Sigmoid colon (tissue), 7 donors: ENCODE data around the gene ROCK1. TPM values are rescaled to one million over a fixed set of nuclear protein-coding genes. Genes with fewer than 3 reads are reported as not detected.

Experiments
- DNase-seq: peaks from one replicate; pipeline ENCODE4 v3.0.0-alpha.2; 2019
- H3K27ac ChIP-seq, 4 donors: fragments of 200-600 bp; sonication (generic); one replicate each; pipeline ENCODE4 v1.5.1; 2016 to 2019; ENCODE audit warnings: mild to moderate bottlenecking in 1 of 4
- H3K27me3 ChIP-seq, 3 donors: fragments of 200-600 bp; sonication (generic); one replicate each; pipeline ENCODE4 v1.5.1; 2019; ENCODE audit warnings: mild to moderate bottlenecking in 1 of 3
- H3K36me3 ChIP-seq, 4 donors: fragments of 200-600 bp; sonication (generic); one replicate each; pipeline ENCODE4 v1.5.1; 2016 to 2019
- H3K4me1 ChIP-seq, 4 donors: fragments of 200-600 bp; sonication (generic); one replicate each; pipeline ENCODE4 v1.5.1; 2017 to 2019
- H3K4me3 ChIP-seq, 4 donors: fragments of 200-600 bp; sonication (generic); one replicate each; pipeline ENCODE4 v1.5.1; 2017 to 2019; ENCODE audit warnings: mild to moderate bottlenecking in 2 of 4, moderate library complexity in 1 of 4
- H3K9me3 ChIP-seq, 4 donors: fragments of 200-600 bp in 3 of 4; sonication (generic) in 3 of 4; one replicate each; pipeline versions ENCODE4 v1.5.1 to v1.6.1; 2013 to 2019
- EP300 ChIP-seq, 4 donors: sonication (generic); formaldehyde crosslinking; IDR thresholded peaks; one replicate each; pipeline ENCODE4 v1.6.1; 2017; ENCODE audit warnings: antibody characterized with exemption in 4 of 4
- POLR2A ChIP-seq, 2 donors: fragments of 450-650 bp; IDR thresholded peaks; one replicate each; pipeline ENCODE4 v1.6.1; 2016; ENCODE audit warnings: antibody characterized with exemption in 2 of 2, mild to moderate bottlenecking in 2 of 2, moderate library complexity in 2 of 2
- POLR2AphosphoS5 ChIP-seq, 4 donors: sonication (generic); formaldehyde crosslinking; IDR thresholded peaks; one replicate each; pipeline ENCODE4 v1.6.1; 2017; ENCODE audit warnings: antibody characterized with exemption in 4 of 4
- WGBS, 2 donors: extraction: QIAGEN DNeasy Blood & Tissue Kit; methylation state at CpG; one replicate each; pipeline ENCODE4 v1.1.7; 2013; 5-methylcytosine and 5-hydroxymethylcytosine counted together
- intact Hi-C: fragments of 100-400 bp; cut with DNase I; formaldehyde crosslinking; loops from one replicate; pipeline ENCODE4 v1.15.1; 2023
- polyA plus RNA-seq, 3 donors: library from polyadenylated mRNA; stranded (reverse); fragments of 200-250 nt; gene quantifications; one replicate each; pipeline ENCODE4 v1.2.3, GENCODE V29; 2013
- total RNA-seq, 4 donors: library from RNA; depleted of rRNA; stranded (reverse); fragments of >200 nt; gene quantifications; one replicate each; pipeline ENCODE4 v1.1.0, GENCODE V29; 2016
- TF ChIP-seq, protein P1 (sequence below), 4 experiments: fragments of 450-650 bp in 3 of 4; fragments of 200-600 bp in 1 of 4; IDR thresholded peaks; one replicate each; pipeline ENCODE4 v1.5.1; 2016 to 2019; ENCODE audit warnings: antibody characterized with exemption in 4 of 4, mild to moderate bottlenecking in 3 of 4, moderate library complexity in 2 of 4
- donor health status: healthy with polysubstance abuse.
- donor health status: Bipolar disorder and iron deficiency.
- donor health status: healthy.

ROCK1 gene
- total and polyA plus RNA-seq, 7 donors, result 7.8 to 86.7 (median 55.8) TPM

DNA sequence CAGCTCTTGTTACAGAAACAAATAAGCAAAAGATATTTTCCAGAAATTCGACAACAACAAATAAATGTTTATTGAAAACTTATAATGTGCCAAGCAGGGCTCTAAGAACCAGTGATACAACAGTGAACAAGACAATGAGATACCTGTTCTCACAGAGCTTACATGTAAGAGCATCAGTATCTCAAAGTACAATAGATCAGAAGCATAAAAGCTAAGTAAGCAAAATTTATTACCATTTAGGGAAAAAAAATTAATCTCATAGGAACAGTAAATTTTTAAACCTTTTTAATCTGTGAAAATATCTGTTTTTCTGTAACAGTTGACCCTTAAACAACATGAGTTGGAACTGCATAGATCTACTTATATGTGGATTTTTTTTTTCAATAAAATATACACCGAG lies 20.9 kb downstream of the ROCK1 start:
- no peaks in the 10 kb centered on the region for H3K4me1 ChIP-seq
- H3K4me3 ChIP-seq, result no peak overlapping the region
- H3K9me3 ChIP-seq, result no peaks in the 10 kb centered on the region
- no peak for DNase-seq
- no peak for TF ChIP-seq EP300 (IDR thresholded peaks at IDR 0.05)
- TF ChIP-seq, protein P1, sequence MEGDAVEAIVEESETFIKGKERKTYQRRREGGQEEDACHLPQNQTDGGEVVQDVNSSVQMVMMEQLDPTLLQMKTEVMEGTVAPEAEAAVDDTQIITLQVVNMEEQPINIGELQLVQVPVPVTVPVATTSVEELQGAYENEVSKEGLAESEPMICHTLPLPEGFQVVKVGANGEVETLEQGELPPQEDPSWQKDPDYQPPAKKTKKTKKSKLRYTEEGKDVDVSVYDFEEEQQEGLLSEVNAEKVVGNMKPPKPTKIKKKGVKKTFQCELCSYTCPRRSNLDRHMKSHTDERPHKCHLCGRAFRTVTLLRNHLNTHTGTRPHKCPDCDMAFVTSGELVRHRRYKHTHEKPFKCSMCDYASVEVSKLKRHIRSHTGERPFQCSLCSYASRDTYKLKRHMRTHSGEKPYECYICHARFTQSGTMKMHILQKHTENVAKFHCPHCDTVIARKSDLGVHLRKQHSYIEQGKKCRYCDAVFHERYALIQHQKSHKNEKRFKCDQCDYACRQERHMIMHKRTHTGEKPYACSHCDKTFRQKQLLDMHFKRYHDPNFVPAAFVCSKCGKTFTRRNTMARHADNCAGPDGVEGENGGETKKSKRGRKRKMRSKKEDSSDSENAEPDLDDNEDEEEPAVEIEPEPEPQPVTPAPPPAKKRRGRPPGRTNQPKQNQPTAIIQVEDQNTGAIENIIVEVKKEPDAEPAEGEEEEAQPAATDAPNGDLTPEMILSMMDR (IDR thresholded peaks at IDR 0.05), result no peak
- no peak for TF ChIP-seq POLR2AphosphoS5 (IDR thresholded peaks at IDR 0.05)
- TF ChIP-seq POLR2A (IDR thresholded peaks at IDR 0.05), result no peak
- H3K27me3 ChIP-seq, result no peaks in the 10 kb centered on the region
- no peaks in the 10 kb centered on the region for H3K36me3 ChIP-seq
- 63 to 87% methylated on average over 2 of the region's 2 CpGs for WGBS, 2 donors
- no peak overlapping the region for H3K27ac ChIP-seq
- intact Hi-C loops, result no loop called here

DNA sequence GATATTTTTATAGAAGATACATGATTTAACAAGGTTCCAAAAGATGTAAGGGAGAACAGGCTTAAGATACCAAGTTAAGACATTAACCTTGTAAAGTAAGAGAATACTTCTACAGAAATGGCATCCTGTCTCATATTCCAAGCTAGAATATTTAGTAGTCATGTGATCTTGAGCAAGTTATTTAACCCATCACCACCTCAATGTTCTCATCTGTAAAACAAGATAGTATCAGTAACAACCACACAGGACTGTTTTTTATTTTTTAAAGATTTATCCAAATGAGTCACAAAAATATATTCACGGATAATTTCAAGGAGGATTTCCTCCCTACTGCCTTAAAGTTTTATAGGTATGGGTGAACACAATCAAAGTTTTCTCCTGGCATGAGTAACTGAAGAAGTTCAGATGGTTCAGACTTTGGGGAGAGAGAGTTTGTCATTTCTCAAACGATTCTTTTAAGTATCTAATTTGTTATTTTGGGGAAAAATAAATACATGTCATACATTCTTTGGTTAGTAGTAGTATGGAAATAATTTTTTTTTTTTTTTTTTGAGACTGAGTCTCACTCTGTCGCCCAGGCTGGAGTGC lies 25.9 kb downstream of the ROCK1 start:
- WGBS, 2 donors, result 87 to 90% methylated on average over 3 of the region's 3 CpGs
- Histone ChIP-seq H3K4me1 (peaks cover 0 to 3% (median 0%) of the 10 kb centered on the region in 4 donors), H3K27me3 (no peaks in the 10 kb centered on the region), H3K9me3 (no peaks in the 10 kb centered on the region), H3K36me3 (no peaks in the 10 kb centered on the region), H3K4me3 (no peak overlapping the region), H3K27ac (no peak overlapping the region)
- DNase-seq, result no peak
- TF ChIP-seq POLR2A (IDR thresholded peaks at IDR 0.05) (no peak), POLR2AphosphoS5 (IDR thresholded peaks at IDR 0.05) (no peak)
- intact Hi-C loops, result no loop called here

DNA sequence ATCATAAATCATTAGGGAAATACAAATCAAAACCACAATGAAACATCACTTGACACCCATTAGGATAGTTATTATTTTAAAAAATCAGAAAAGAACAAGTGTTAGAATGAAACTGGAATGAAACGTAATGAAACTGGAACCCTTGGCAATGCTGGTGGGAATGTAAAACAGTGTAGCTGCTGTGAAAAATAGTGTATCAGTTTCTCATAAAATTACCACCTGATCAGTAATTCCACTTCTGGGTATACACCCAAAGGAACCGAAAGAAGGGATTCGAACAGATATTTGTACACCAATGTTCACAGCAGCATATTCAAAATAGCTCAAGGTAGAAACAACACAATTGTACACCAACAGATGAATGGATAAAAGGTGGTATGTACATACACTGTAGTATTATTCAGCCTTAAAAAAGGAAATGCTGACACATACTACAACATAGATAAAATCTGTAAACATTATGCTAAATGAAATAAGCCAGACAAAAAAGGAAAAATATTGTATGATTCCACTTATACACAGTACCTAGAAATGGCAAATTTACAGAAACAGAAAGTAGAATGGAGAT lies 27.0 kb downstream of the ROCK1 start:
- no peak overlapping the region for H3K4me3 ChIP-seq
- H3K27ac ChIP-seq, result no peak overlapping the region
- intact Hi-C loops, result no loop called here
- no peaks in the 10 kb centered on the region for H3K27me3 ChIP-seq
- WGBS, 2 donors, result 86 to 94% methylated on average over 3 of the region's 3 CpGs
- no peaks in the 10 kb centered on the region for H3K9me3 ChIP-seq
- TF ChIP-seq POLR2AphosphoS5 (IDR thresholded peaks at IDR 0.05), result no peak
- TF ChIP-seq EP300 (IDR thresholded peaks at IDR 0.05), result no peak
- no peak for TF ChIP-seq POLR2A (IDR thresholded peaks at IDR 0.05)
- TF ChIP-seq, protein P1 (IDR thresholded peaks at IDR 0.05), result no peak
- H3K4me1 ChIP-seq, result peaks cover 0 to 3% (median 0%) of the 10 kb centered on the region in 4 donors
- DNase-seq, result no peak
- H3K36me3 ChIP-seq, result no peaks in the 10 kb centered on the region

DNA sequence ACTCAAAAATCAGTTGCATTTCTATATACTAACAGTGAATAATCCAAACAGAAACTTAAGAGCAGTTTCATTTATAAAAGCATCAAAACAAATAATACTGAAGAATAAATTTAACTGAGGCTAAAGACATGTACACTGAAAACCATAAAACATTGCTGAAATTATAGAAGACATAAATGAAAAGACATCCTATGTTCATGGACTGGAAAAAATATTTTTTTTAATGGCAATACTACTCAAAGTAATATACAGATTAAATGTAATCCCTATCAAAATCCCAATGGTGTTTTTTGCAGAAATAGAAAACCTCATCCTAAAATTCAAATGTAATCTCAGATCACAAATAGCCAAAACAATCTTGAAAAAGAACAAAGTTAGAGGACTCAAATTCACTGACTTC lies 28.6 kb downstream of the ROCK1 start:
- peaks cover 0 to 15% (median 12%) of the 10 kb centered on the region in 4 donors for H3K4me1 ChIP-seq
- TF ChIP-seq, protein P1 (IDR thresholded peaks at IDR 0.05), result no peak
- no peak for TF ChIP-seq EP300 (IDR thresholded peaks at IDR 0.05)
- TF ChIP-seq POLR2AphosphoS5 (IDR thresholded peaks at IDR 0.05), result no peak
- TF ChIP-seq POLR2A (IDR thresholded peaks at IDR 0.05), result no peak
- H3K27ac ChIP-seq, result no peak overlapping the region
- H3K27me3 ChIP-seq, result no peaks in the 10 kb centered on the region
- no peak overlapping the region for H3K4me3 ChIP-seq
- DNase-seq, result no peak
- intact Hi-C loops, result no loop called here
- H3K9me3 ChIP-seq, result no peaks in the 10 kb centered on the region
- no peaks in the 10 kb centered on the region for H3K36me3 ChIP-seq

DNA sequence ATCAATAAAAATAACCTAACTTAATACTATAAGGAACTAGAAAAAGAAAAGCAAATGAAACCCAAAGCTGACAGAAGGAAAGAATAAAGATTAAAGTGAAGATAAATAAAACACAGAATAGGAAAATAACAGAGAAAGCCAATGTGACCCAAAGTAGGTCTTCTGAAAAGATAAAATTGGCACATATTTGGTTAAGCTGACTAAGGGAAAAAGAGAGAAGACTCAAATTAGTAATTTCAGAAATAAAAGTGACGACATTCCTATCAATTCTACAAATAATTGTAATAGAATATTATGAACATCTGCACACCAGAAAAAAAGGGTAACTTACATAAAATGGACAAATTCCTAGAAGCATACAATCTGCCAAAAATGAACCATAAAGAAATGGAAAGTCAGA lies 30.2 kb downstream of the ROCK1 start:
- H3K36me3 ChIP-seq, result no peaks in the 10 kb centered on the region
- no peak overlapping the region for H3K27ac ChIP-seq
- WGBS, 2 donors, result 86 to 94% methylated on average over 1 of the region's 1 CpG
- no peak for TF ChIP-seq POLR2A (IDR thresholded peaks at IDR 0.05)
- no peak for TF ChIP-seq EP300 (IDR thresholded peaks at IDR 0.05)
- TF ChIP-seq POLR2AphosphoS5 (IDR thresholded peaks at IDR 0.05), result no peak
- TF ChIP-seq, protein P1 (IDR thresholded peaks at IDR 0.05), result no peak
- no peaks in the 10 kb centered on the region for H3K27me3 ChIP-seq
- intact Hi-C loops, result no loop called here
- no peak overlapping the region for H3K4me3 ChIP-seq
- H3K4me1 ChIP-seq, result peaks cover 0 to 23% (median 18%) of the 10 kb centered on the region in 4 donors
- no peak for DNase-seq
- H3K9me3 ChIP-seq, result no peaks in the 10 kb centered on the region
